Naive thymus-derived CD4-positive, alpha-beta T cell (primary cell): ENCODE measurements around the gene ZNF429. TPM values are rescaled to one million over a fixed set of nuclear protein-coding genes. Genes with fewer than 3 reads are reported as not detected.
"Not testable (repeated sequence)": the region's sequence is repeated elsewhere in the genome, so short reads cannot be mapped to it uniquely, and the experiment has no call there.

Source experiments
- ATAC-seq: fragments of 150-1000 bp; cut with Tn5 transposase; 2 replicates; pipeline ENCODE4 v1.10.0; 2021; ENCODE audit warnings: mild to moderate bottlenecking, moderate library complexity
- CTCF ChIA-PET: fragments of 350-600 bp; sonication (Branson Sonifier 250); formaldehyde crosslinking; loops from one replicate; lab custom pipeline; 2021; ENCODE audit warnings: antibody characterized with exemption; lab: Charles Lee
- POLR2A ChIA-PET: fragments of 350-600 bp; sonication (Branson Sonifier 250); formaldehyde crosslinking; loops from one replicate; lab custom pipeline; 2021; ENCODE audit warnings: antibody characterized with exemption, inconsistent platforms; lab: Charles Lee
- DNase-seq, 9 donors: peaks; one replicate each; pipeline versions ENCODE4 v3.0.0 to v3.0.0-alpha.2; 2020 to 2022; ENCODE audit warnings: mixed read lengths in 1 of 9
- H3K27ac ChIP-seq: one replicate; pipeline ENCODE4 v1.7.0; 2013; ENCODE audit warnings: mild to moderate bottlenecking, low read depth, low read length, moderate library complexity
- H3K27me3 ChIP-seq, 2 donors: one replicate each; pipeline ENCODE4 v1.7.0; 2013; ENCODE audit warnings: low read length in 2 of 2, mild to moderate bottlenecking in 2 of 2, moderate library complexity in 2 of 2; ENCODE audit not compliant: control insufficient read depth in 2 of 2, insufficient read depth in 2 of 2
- H3K36me3 ChIP-seq, 3 experiments: 1 replicate in 2 of 3; 2 replicates in 1 of 3; pipeline ENCODE4 v1.7.0; 2013; ENCODE audit warnings: low read length in 3 of 3, mild to moderate bottlenecking in 3 of 3, moderate library complexity in 1 of 3; ENCODE audit not compliant: insufficient read depth in 3 of 3, control insufficient read depth in 2 of 3
- H3K4me1 ChIP-seq, 2 donors: one replicate each; pipeline ENCODE4 v1.7.0; 2013; ENCODE audit warnings: low read length in 2 of 2, mild to moderate bottlenecking in 2 of 2, moderate library complexity in 1 of 2; ENCODE audit not compliant: control insufficient read depth in 2 of 2, insufficient read depth in 2 of 2
- H3K4me3 ChIP-seq: 2 replicates; pipeline ENCODE4 v1.7.0; 2013; ENCODE audit warnings: mild to moderate bottlenecking, low read length
- H3K9me3 ChIP-seq, 3 experiments: 1 replicate in 2 of 3; 2 replicates in 1 of 3; pipeline ENCODE4 v1.7.0; 2013; ENCODE audit warnings: low read length in 3 of 3; ENCODE audit not compliant: control insufficient read depth in 2 of 3
- H3K27ac Mint-ChIP-seq, 9 donors: one replicate each; pipeline ENCODE4 v1.8.0; 2020 to 2022; ENCODE audit warnings: mixed read lengths in 9 of 9, mild to moderate bottlenecking in 8 of 9, moderate library complexity in 5 of 9, inconsistent platforms in 2 of 9
- H3K27me3 Mint-ChIP-seq, 5 donors: one replicate each; pipeline ENCODE4 v1.8.0; 2021 to 2022; ENCODE audit warnings: mixed read lengths in 5 of 5, mild to moderate bottlenecking in 1 of 5
- H3K36me3 Mint-ChIP-seq, 5 donors: one replicate each; pipeline ENCODE4 v1.8.0; 2020 to 2022; ENCODE audit warnings: mixed read lengths in 5 of 5, mild to moderate bottlenecking in 3 of 5, inconsistent platforms in 1 of 5
- H3K4me1 Mint-ChIP-seq, 7 donors: one replicate each; pipeline ENCODE4 v1.8.0; 2020 to 2022; ENCODE audit warnings: mixed read lengths in 7 of 7, mild to moderate bottlenecking in 3 of 7, inconsistent platforms in 1 of 7
- H3K4me3 Mint-ChIP-seq, 10 donors: one replicate each; pipeline ENCODE4 v1.8.0; 2020 to 2022; ENCODE audit warnings: mild to moderate bottlenecking in 10 of 10, mixed read lengths in 10 of 10, moderate library complexity in 6 of 10, inconsistent platforms in 2 of 10
- H3K9me3 Mint-ChIP-seq, 11 donors: one replicate each; pipeline ENCODE4 v1.8.0; 2020 to 2022; ENCODE audit warnings: mixed read lengths in 11 of 11, mild to moderate bottlenecking in 4 of 11, inconsistent platforms in 1 of 11, moderate library complexity in 1 of 11
- intact Hi-C, 2 donors: fragments of 100-400 bp; cut with micrococcal nuclease; formaldehyde crosslinking; loops; one replicate each; pipeline ENCODE4 v1.15.1; 2023
- polyA plus RNA-seq, 2 donors: library from polyadenylated mRNA; unstranded; fragments of 300-500 nt; fragmentation: Illumina TruSeq; gene quantifications; one replicate each; pipeline ENCODE4 v1.2.3, GENCODE V29; 2021
- total RNA-seq, 6 experiments: library from RNA in 5 of 6; stranded (reverse) in 5 of 6; gene quantifications; 1 replicate in 5 of 6; 2 replicates in 1 of 6; pipeline ENCODE4 v1.2.3 and lab custom pipeline; 2021 to 2026

Gene ZNF429
- total and polyA plus RNA-seq, 7 experiments from 2014 or later: 6.4 to 37.1 (median 30.3) TPM

- Mint-ChIP-seq H3K4me1 (peaks cover 0 to 6% (median 3%) of the 10 kb centered on the region in 7 donors), H3K27ac (no peak overlapping the region), H3K9me3 (peaks cover 0 to 30% (median 0%) of the 10 kb centered on the region in 11 donors), H3K4me3 (no peak overlapping the region), H3K27me3 (peaks cover 0 to 4% (median 0%) of the 10 kb centered on the region in 5 donors), H3K36me3 (peaks cover 0 to 4% (median 0%) of the 10 kb centered on the region in 5 donors)
- ATAC-seq (no peak), DNase-seq (no peak)
- H3K36me3 ChIP-seq: no peaks in the 10 kb centered on the region
- no peaks in the 10 kb centered on the region for H3K4me1 ChIP-seq
- intact Hi-C loops: no loop called here
- no peak overlapping the region for H3K27ac ChIP-seq
- ChIA-PET POLR2A (no interaction called here), CTCF (interaction anchor here (0.9 kb wide), 1 partner anchor 98 kb away, joined by 3 read pairs; no protein-coding TSS in a partner anchor)
- H3K27me3 ChIP-seq: no peaks in the 10 kb centered on the region
- H3K9me3 ChIP-seq: no peaks in the 10 kb centered on the region
- no peak overlapping the region for H3K4me3 ChIP-seq
Observed at GRCh38 chr19:21595185-21595584, 89.8 kb downstream of the ZNF429 start.

GRCh38 chr19:21602082-21602658 is 96.8 kb downstream of the ZNF429 start:
- Mint-ChIP-seq H3K36me3 (peaks cover 0 to 5% (median 4%) of the 10 kb centered on the region in 5 donors), H3K27ac (no peak overlapping the region), H3K27me3 (no peaks in the 10 kb centered on the region), H3K9me3 (peaks cover 0 to 16% (median 0%) of the 10 kb centered on the region in 11 donors), H3K4me3 (peak overlapping the region in 2 of 10 donors; percentile 51 to 89), H3K4me1 (peaks cover 17 to 31% (median 21%) of the 10 kb centered on the region in 7 donors)
- Histone ChIP-seq H3K9me3 (no peaks in the 10 kb centered on the region), H3K4me1 (peaks cover 0 to 9% of the 10 kb centered on the region in 2 donors), H3K27ac (no peak overlapping the region), H3K27me3 (no peaks in the 10 kb centered on the region), H3K36me3 (no peaks in the 10 kb centered on the region), H3K4me3 (no peak overlapping the region)
- no peak for DNase-seq
- intact Hi-C loops: loop anchor here in 1 of 2 donors (10.0 kb wide), 1 partner anchor 163 kb away; the partner anchor contains the start of gene ZNF100
- no peak for ATAC-seq
- POLR2A ChIA-PET: no interaction called here
- CTCF ChIA-PET: no interaction called here

- peaks cover 0 to 16% (median 0%) of the 10 kb centered on the region in 11 donors for H3K9me3 Mint-ChIP-seq
- ATAC-seq, H3K27me3 Mint-ChIP-seq, H3K9me3 ChIP-seq, H3K27me3 ChIP-seq, H3K4me1 ChIP-seq, H3K36me3 Mint-ChIP-seq, H3K27ac ChIP-seq, H3K4me3 ChIP-seq, CTCF ChIA-PET, H3K36me3 ChIP-seq, DNase-seq: not testable (repeated sequence)
- peak overlapping the region in 5 of 9 donors; percentile 1 to 97 (median 39) for H3K27ac Mint-ChIP-seq
- H3K4me3 Mint-ChIP-seq: peak overlapping the region in 6 of 10 donors; percentile 38 to 93 (median 84)
- POLR2A ChIA-PET: interaction anchor here (0.7 to 0.9 kb wide), 2 partner anchors 22 to 98 kb away, joined by 3 read pairs; partner anchors contain the start of gene ZNF429
- intact Hi-C loops: loop anchor here in 1 of 2 donors (10.0 kb wide), 1 partner anchor 162 kb away; the partner anchor contains the start of gene ZNF100
- peaks cover 17 to 31% (median 21%) of the 10 kb centered on the region in 7 donors for H3K4me1 Mint-ChIP-seq
Observed at GRCh38 chr19:21602659-21603430, 97.4 kb downstream of the ZNF429 start.

GRCh38 chr19:21603431-21604231 is 98.2 kb downstream of the ZNF429 start:
- H3K27ac Mint-ChIP-seq: peak overlapping the region in 8 of 9 donors; percentile 94 to 97 (median 96)
- no peaks in the 10 kb centered on the region for H3K36me3 ChIP-seq
- H3K9me3 ChIP-seq: no peaks in the 10 kb centered on the region
- peak overlapping the region; percentile 73 for H3K27ac ChIP-seq
- peak overlapping the region; percentile 80 to 96 (median 92) for H3K4me3 Mint-ChIP-seq
- CTCF ChIA-PET: interaction anchor here (1.1 to 1.9 kb wide), 2 partner anchors 98 to 121 kb away, joined by 4 to 5 read pairs; partner anchors contain the start of gene ZNF429
- peak overlapping the region; percentile 65 for H3K4me3 ChIP-seq
- H3K4me1 ChIP-seq: peaks cover 0 to 9% of the 10 kb centered on the region in 2 donors
- intact Hi-C loops: loop anchor here in 1 of 2 donors (1.0 to 10.0 kb wide), 4 partner anchors 23 to 161 kb away; partner anchors contain the start of genes ZNF100 and ZNF429
- ATAC-seq (no peak), DNase-seq (no peak)
- peaks cover 0 to 5% (median 4%) of the 10 kb centered on the region in 5 donors for H3K36me3 Mint-ChIP-seq
- peaks cover 17 to 31% (median 21%) of the 10 kb centered on the region in 7 donors for H3K4me1 Mint-ChIP-seq
- POLR2A ChIA-PET: interaction anchor here (0.7 to 1.9 kb wide), 5 partner anchors 17 to 99 kb away, joined by 3 to 22 read pairs (median 9); partner anchors contain the start of gene ZNF429
- no peaks in the 10 kb centered on the region for H3K27me3 Mint-ChIP-seq
- no peaks in the 10 kb centered on the region for H3K27me3 ChIP-seq
- H3K9me3 Mint-ChIP-seq: peaks cover 0 to 16% (median 0%) of the 10 kb centered on the region in 11 donors

- Mint-ChIP-seq H3K27ac (peak overlapping the region; percentile 84 to 97 (median 96)), H3K36me3 (peaks cover 0 to 5% (median 4%) of the 10 kb centered on the region in 5 donors), H3K4me1 (peaks cover 17 to 31% (median 21%) of the 10 kb centered on the region in 7 donors), H3K4me3 (peak overlapping the region; percentile 80 to 96 (median 92)), H3K27me3 (no peaks in the 10 kb centered on the region), H3K9me3 (peaks cover 0 to 13% (median 0%) of the 10 kb centered on the region in 11 donors)
- intact Hi-C loops: loop anchor here in 1 of 2 donors (1.0 to 10.0 kb wide), 4 partner anchors 24 to 160 kb away; partner anchors contain the start of genes ZNF100 and ZNF429
- H3K27ac ChIP-seq: peak overlapping the region; percentile 73
- CTCF ChIA-PET: interaction anchor here (1.1 to 1.9 kb wide), 2 partner anchors 99 to 122 kb away, joined by 4 to 5 read pairs; partner anchors contain the start of gene ZNF429
- peaks cover 0 to 9% of the 10 kb centered on the region in 2 donors for H3K4me1 ChIP-seq
- H3K9me3 ChIP-seq: no peaks in the 10 kb centered on the region
- no peaks in the 10 kb centered on the region for H3K36me3 ChIP-seq
- H3K27me3 ChIP-seq: no peaks in the 10 kb centered on the region
- POLR2A ChIA-PET: interaction anchor here (0.8 to 1.9 kb wide), 7 partner anchors 13 to 1935 kb away, joined by 3 to 22 read pairs (median 9); partner anchors contain the start of genes ZNF100, ZNF101 and ZNF429
- DNase-seq (peak in 6 of 9 donors; percentile 24 to 55 (median 49)), ATAC-seq (peak; percentile 67)
- H3K4me3 ChIP-seq: peak overlapping the region; percentile 65
Observed at GRCh38 chr19:21604351-21604926, 99.0 kb downstream of the ZNF429 start.
